ENCODE measurements around the gene DCLK1. TPM values are rescaled to one million over a fixed set of nuclear protein-coding genes. Genes with fewer than 3 reads are reported as not detected.

DCLK1 gene
- total RNA-seq, 2 experiments from 2014 or later: not detected

- ATAC-seq (no peak), DNase-seq (no peak)
- POLR2A ChIA-PET: no interaction called here
- peaks cover 5% of the 10 kb centered on the region for H3K4me1 Mint-ChIP-seq (ENCODE audit: low read depth)
- CTCF ChIA-PET: no interaction called here
- intact Hi-C loops (cut with micrococcal nuclease): no loop called here
- no peak overlapping the region for H3K4me3 Mint-ChIP-seq
- peaks cover 5% of the 10 kb centered on the region for H3K27me3 Mint-ChIP-seq
- no peak overlapping the region for H3K27ac Mint-ChIP-seq
- TF ChIP-seq CTCF (IDR thresholded peaks at IDR 0.05): no peak
- H3K36me3 Mint-ChIP-seq (ENCODE audit: low read depth): no peaks in the 10 kb centered on the region
- H3K9me3 Mint-ChIP-seq: peaks cover 1% of the 10 kb centered on the region
These were observed 279.8 kb downstream of the DCLK1 start for GRCh38 chr13:35851356-35851755.

DNA sequence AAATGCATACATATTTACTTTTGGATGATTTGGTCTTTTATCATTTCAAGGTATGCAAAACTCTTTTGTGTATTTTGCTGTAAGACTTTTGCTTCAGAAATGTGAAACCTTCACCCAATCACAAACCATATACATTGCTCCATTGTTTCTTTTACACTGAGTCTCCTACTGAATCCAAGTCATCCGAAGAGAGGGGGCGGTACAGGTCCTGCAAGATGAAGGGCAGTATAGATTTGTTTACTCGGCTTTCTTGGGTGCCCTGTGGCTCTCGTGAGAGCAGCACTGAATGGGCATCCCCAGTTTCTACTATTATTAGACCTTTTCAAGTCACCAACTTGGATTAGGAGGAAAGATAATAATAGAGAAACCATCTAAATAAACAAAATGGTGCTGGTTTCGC, 280.6 kb downstream of the DCLK1 start:
- no peak for ATAC-seq
- no peaks in the 10 kb centered on the region for H3K36me3 Mint-ChIP-seq (ENCODE audit: low read depth)
- POLR2A ChIA-PET: no interaction called here
- no peak overlapping the region for H3K4me3 Mint-ChIP-seq
- CTCF ChIA-PET: no interaction called here
- no peak for TF ChIP-seq CTCF (IDR thresholded peaks at IDR 0.05)
- peaks cover 1% of the 10 kb centered on the region for H3K9me3 Mint-ChIP-seq
- H3K27ac Mint-ChIP-seq: no peak overlapping the region
- DNase-seq: no peak
- H3K27me3 Mint-ChIP-seq: peaks cover 5% of the 10 kb centered on the region
- intact Hi-C loops (cut with micrococcal nuclease): no loop called here
- no peaks in the 10 kb centered on the region for H3K4me1 Mint-ChIP-seq (ENCODE audit: low read depth)

DNA sequence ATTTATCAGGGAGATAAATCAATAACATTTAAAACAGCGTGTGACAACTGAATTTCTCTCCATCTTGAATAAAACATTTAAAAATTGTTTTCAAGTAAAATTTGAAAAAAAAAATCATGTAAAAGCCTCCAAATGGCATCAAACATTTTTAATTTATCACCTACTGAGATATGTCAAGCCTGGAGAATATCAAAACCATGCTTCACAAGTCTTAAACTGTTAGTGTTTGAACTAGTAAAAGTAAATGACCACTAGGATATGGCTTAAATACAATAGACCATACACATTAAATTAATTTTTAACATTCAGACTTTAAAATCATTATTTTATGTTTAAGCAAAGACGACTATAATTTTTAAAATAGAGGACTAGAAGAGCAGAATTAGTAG, 281.9 kb downstream of the DCLK1 start:
- peaks cover 1% of the 10 kb centered on the region for H3K9me3 Mint-ChIP-seq
- CTCF ChIA-PET: no interaction called here
- POLR2A ChIA-PET: no interaction called here
- ATAC-seq: no peak
- no peak for DNase-seq
- H3K27me3 Mint-ChIP-seq: no peaks in the 10 kb centered on the region
- H3K4me1 Mint-ChIP-seq (ENCODE audit: low read depth): no peaks in the 10 kb centered on the region
- TF ChIP-seq CTCF (IDR thresholded peaks at IDR 0.05): no peak
- H3K4me3 Mint-ChIP-seq: no peak overlapping the region
- no peaks in the 10 kb centered on the region for H3K36me3 Mint-ChIP-seq (ENCODE audit: low read depth)
- H3K27ac Mint-ChIP-seq: no peak overlapping the region
- intact Hi-C loops (cut with micrococcal nuclease): no loop called here

- Mint-ChIP-seq H3K9me3 (peaks cover 1% of the 10 kb centered on the region), H3K27me3 (no peaks in the 10 kb centered on the region), H3K27ac (no peak overlapping the region), H3K4me3 (no peak overlapping the region), H3K4me1 (ENCODE audit: low read depth) (no peaks in the 10 kb centered on the region), H3K36me3 (ENCODE audit: low read depth) (no peaks in the 10 kb centered on the region)
- no peak for DNase-seq
- POLR2A ChIA-PET: no interaction called here
- intact Hi-C loops (cut with micrococcal nuclease): no loop called here
- TF ChIP-seq CTCF (IDR thresholded peaks at IDR 0.05): no peak
- CTCF ChIA-PET: no interaction called here
- ATAC-seq: no peak
These were observed 282.6 kb downstream of the DCLK1 start for GRCh38 chr13:35848336-35849255.

DNA sequence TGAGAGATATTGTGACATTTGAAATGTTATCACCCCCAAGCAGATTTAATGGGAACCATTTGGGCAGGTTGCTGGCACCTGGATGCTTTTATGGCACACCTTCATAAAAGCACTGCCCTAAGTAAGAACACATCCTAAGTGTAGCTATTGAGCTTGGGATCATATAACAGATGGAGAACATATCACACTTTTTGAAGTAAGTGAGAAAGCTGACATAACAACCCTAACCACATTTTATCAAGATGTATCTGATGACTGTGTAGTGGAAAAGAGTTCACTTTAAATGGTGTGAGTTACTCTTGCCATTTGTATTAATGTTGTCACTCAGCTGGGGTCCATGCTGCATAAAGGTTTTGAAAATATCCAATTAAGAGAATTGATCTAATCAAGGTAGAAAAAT, 287.9 kb downstream of the DCLK1 start:
- H3K27ac Mint-ChIP-seq: no peak overlapping the region
- no peaks in the 10 kb centered on the region for H3K36me3 Mint-ChIP-seq (ENCODE audit: low read depth)
- H3K9me3 Mint-ChIP-seq: peaks cover 8% of the 10 kb centered on the region
- ChIA-PET POLR2A (no interaction called here), CTCF (no interaction called here)
- ATAC-seq (no peak), DNase-seq (no peak)
- peaks cover 1% of the 10 kb centered on the region for H3K27me3 Mint-ChIP-seq
- no peak for TF ChIP-seq CTCF (IDR thresholded peaks at IDR 0.05)
- no peak overlapping the region for H3K4me3 Mint-ChIP-seq
- no peaks in the 10 kb centered on the region for H3K4me1 Mint-ChIP-seq (ENCODE audit: low read depth)
- intact Hi-C loops (cut with micrococcal nuclease): no loop called here

Measured in activated CD8-positive, alpha-beta T cell treated with anti-CD3 and anti-CD28 coated beads for 36 hours (primary cell).